A549 (cell line): ENCODE measurements around the gene TECR. TPM values are rescaled to one million over a fixed set of nuclear protein-coding genes. Genes with fewer than 3 reads are reported as not detected.

Source experiments
- ATAC-seq, 2 experiments: fragments of 200-7000 bp in 1 of 2; fragments of >200 bp in 1 of 2; cut with Nextera tagmentation in 1 of 2; cut with Tn5 transposase in 1 of 2; 3 replicates each; pipeline versions ENCODE4 v1.8.0 to v1.9.1; 2018 to 2020; ENCODE audit warnings: mild to moderate bottlenecking in 1 of 2, moderate library complexity in 1 of 2
- CTCF ChIA-PET: fragments of 300-600 bp; sonication (Branson Sonifier 250); formaldehyde crosslinking; extraction: SDS; loops from one replicate; lab custom pipeline; 2021; ENCODE audit warnings: antibody characterized with exemption, inconsistent platforms; lab: Yijun Ruan, JAX
- POLR2A ChIA-PET: fragments of 350-600 bp; formaldehyde crosslinking; extraction: SDS; loops from one replicate; lab custom pipeline; 2021; ENCODE audit warnings: antibody characterized with exemption, inconsistent platforms; lab: Yijun Ruan, JAX
- DNase-seq, 2 experiments: peaks; one replicate each; pipeline versions ENCODE4 v3.0.0 to v3.0.0-alpha.2; 2011 to 2016; ENCODE audit warnings: low read depth in 1 of 2, low spot score in 1 of 2
- FAIRE-seq: peaks from 2 replicates; lab custom pipeline; 2011; peaks lifted over from hg19 to GRCh38; lab: Jason Lieb, UNC
- H3K27ac ChIP-seq, 2 experiments: fragments of >200 bp; sonication (Bioruptor Twin); formaldehyde crosslinking; 3 replicates each; pipeline ENCODE4 v1.5.1; 2016 to 2017
- H3K4me1 ChIP-seq: fragments of >200 bp; sonication (Bioruptor Twin); formaldehyde crosslinking; 3 replicates; pipeline ENCODE4 v1.6.1; 2016
- H3K4me2 ChIP-seq: fragments of >200 bp; sonication (Bioruptor Twin); formaldehyde crosslinking; 3 replicates; pipeline ENCODE4 v1.6.1; 2016
- H3K4me3 ChIP-seq: fragments of >200 bp; sonication (Bioruptor Twin); formaldehyde crosslinking; 3 replicates; pipeline ENCODE4 v1.5.1; 2016
- H3K9me3 ChIP-seq: fragments of >200 bp; sonication (Bioruptor Twin); formaldehyde crosslinking; 3 replicates; pipeline ENCODE4 v1.6.1; 2016
- CEBPB ChIP-seq, 2 experiments: fragments of >200 bp in 1 of 2; sonication (Bioruptor Twin) in 1 of 2; formaldehyde crosslinking in 1 of 2; IDR thresholded peaks; 2 replicates each; pipeline ENCODE4 v1.6.1; 2012 to 2016
- CTCF ChIP-seq: fragments of >200 bp; sonication (Bioruptor Twin); formaldehyde crosslinking; IDR thresholded peaks from 3 replicates; pipeline ENCODE4 v1.5.1; 2016
- EHF ChIP-seq: fragments of 250-450 bp; sonication (Bioruptor Pico); IDR thresholded peaks from 2 replicates; pipeline ENCODE4 v1.5.0; 2020; ENCODE audit warnings: mild to moderate bottlenecking
- GATA3 ChIP-seq: IDR thresholded peaks from 2 replicates; pipeline ENCODE4 v1.6.1; 2012; ENCODE audit warnings: borderline replicate concordance
- HDAC2 ChIP-seq: fragments of 200-600 bp; sonication (generic); IDR thresholded peaks from 2 replicates; pipeline ENCODE4 v1.6.1; 2016
- HEYL ChIP-seq: fragments of 250-450 bp; sonication (Bioruptor Pico); IDR thresholded peaks from 2 replicates; pipeline ENCODE4 v1.8.0; 2021; ENCODE audit warnings: mild to moderate bottlenecking, moderate library complexity
- HOXA7 ChIP-seq: fragments of 250-450 bp; sonication (Bioruptor Pico); IDR thresholded peaks from 2 replicates; pipeline ENCODE4 v1.5.0; 2020; ENCODE audit warnings: mild to moderate bottlenecking, moderate library complexity
- JUN ChIP-seq, 2 experiments: fragments of >200 bp; sonication (Bioruptor Twin); formaldehyde crosslinking; IDR thresholded peaks; 2 replicates in 1 of 2; 3 replicates in 1 of 2; pipeline ENCODE4 v1.6.1; 2016 to 2017
- KDM1A ChIP-seq: fragments of 200-600 bp; sonication (generic); IDR thresholded peaks from 2 replicates; pipeline ENCODE4 v1.6.1; 2016; ENCODE audit warnings: low read depth, mild to moderate bottlenecking
- MAFK ChIP-seq: fragments of 450-650 bp; IDR thresholded peaks from 2 replicates; pipeline ENCODE4 v1.6.1; 2014; ENCODE audit not compliant: partially characterized antibody
- MAZ ChIP-seq: fragments of 150-350 bp; IDR thresholded peaks from 2 replicates; pipeline ENCODE4 v1.6.1; 2014; ENCODE audit warnings: antibody characterized with exemption, low read depth, low read length, borderline replicate concordance
- RNF2 ChIP-seq: fragments of 200-600 bp; sonication (generic); IDR thresholded peaks from 2 replicates; pipeline ENCODE4 v1.6.1; 2016; ENCODE audit warnings: low read depth, mild to moderate bottlenecking, antibody characterized with exemption, moderate library complexity, borderline replicate concordance
- SMC3 ChIP-seq: fragments of >200 bp; sonication (Bioruptor Twin); formaldehyde crosslinking; IDR thresholded peaks from 3 replicates; pipeline ENCODE4 v1.6.1; 2018; ENCODE audit warnings: inconsistent platforms
- SREBF2 ChIP-seq: fragments of 450-650 bp; IDR thresholded peaks from 2 replicates; pipeline ENCODE4 v1.6.1; 2014; ENCODE audit warnings: mild to moderate bottlenecking, moderate library complexity
- TP53 ChIP-seq: fragments of 250-450 bp; sonication (Bioruptor Pico); IDR thresholded peaks from 2 replicates; pipeline ENCODE4 v1.5.0; 2021; ENCODE audit warnings: mild to moderate bottlenecking, moderate library complexity
- USF2 ChIP-seq: fragments of 450-650 bp; IDR thresholded peaks from 2 replicates; pipeline ENCODE4 v1.6.1; 2014; ENCODE audit warnings: antibody characterized with exemption
- WGBS: methylation state at CpG from one replicate; pipeline ENCODE4 v1.1.6; 2017; ENCODE audit errors: missing lambda C conversion rate; 5-methylcytosine and 5-hydroxymethylcytosine counted together
- polyA plus RNA-seq, 4 experiments: library from polyadenylated mRNA; depleted of rRNA in 3 of 4; stranded (reverse); fragments of >200 nt; fragmentation: RNase III in 1 of 4; extraction: RNeasy Plus Mini Kit Qiagen cat#74134 plus additional on column Dnase treatment in 1 of 4; gene quantifications; 2 replicates in 3 of 4; 3 replicates in 1 of 4; pipeline ENCODE4 v1.2.3, GENCODE V29; 2011 to 2017
- TF ChIP-seq, protein P1 (sequence below): fragments of >200 bp; sonication (Bioruptor Twin); formaldehyde crosslinking; IDR thresholded peaks from 3 replicates; pipeline ENCODE4 v1.6.1; 2016
- TF ChIP-seq, protein P2 (sequence below): IDR thresholded peaks from 2 replicates; pipeline ENCODE4 v1.6.1; 2012; ENCODE audit warnings: low read depth, borderline replicate concordance

TECR gene
- polyA plus RNA-seq, 2 of the 4 experiments (the other 2 are of a cell fraction), result 87.7 to 139 TPM

DNA sequence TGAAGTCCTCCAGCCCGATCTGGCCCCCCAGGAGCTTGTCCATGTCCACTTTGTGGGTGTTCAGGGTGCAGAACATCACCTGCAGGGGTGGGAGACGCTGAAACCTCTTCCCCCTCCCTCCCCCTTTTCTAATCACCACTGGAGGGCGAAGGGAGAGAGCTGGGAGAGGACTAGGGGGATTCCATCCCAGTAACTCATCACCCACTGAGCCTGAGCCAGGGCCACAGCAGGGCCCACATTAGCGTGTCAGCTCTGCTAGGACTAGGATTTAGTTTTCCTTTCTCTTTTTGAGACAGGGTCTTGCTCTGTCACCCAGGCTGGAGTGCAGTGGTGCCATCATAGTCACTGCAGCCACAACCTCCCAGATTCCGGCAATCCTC is 48.7 kb upstream of the TECR start:
- no peak for DNase-seq
- H3K4me1 ChIP-seq, result peaks cover 25% of the 10 kb centered on the region
- TF ChIP-seq, protein P1, sequence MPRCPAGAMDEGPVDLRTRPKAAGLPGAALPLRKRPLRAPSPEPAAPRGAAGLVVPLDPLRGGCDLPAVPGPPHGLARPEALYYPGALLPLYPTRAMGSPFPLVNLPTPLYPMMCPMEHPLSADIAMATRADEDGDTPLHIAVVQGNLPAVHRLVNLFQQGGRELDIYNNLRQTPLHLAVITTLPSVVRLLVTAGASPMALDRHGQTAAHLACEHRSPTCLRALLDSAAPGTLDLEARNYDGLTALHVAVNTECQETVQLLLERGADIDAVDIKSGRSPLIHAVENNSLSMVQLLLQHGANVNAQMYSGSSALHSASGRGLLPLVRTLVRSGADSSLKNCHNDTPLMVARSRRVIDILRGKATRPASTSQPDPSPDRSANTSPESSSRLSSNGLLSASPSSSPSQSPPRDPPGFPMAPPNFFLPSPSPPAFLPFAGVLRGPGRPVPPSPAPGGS, result no peak
- TF ChIP-seq MAZ, result no peak
- no peak for TF ChIP-seq MAFK
- TF ChIP-seq HDAC2, result no peak
- TF ChIP-seq RNF2, result no peak
- no peak for TF ChIP-seq SMC3
- TF ChIP-seq HEYL (CRISPR knock-in tag), result no peak
- no peak for TF ChIP-seq HOXA7
- TF ChIP-seq TP53 (CRISPR knock-in tag), result no peak
- no peak for TF ChIP-seq CTCF
- no peak for TF ChIP-seq GATA3
- TF ChIP-seq JUN (IDR thresholded peaks at IDR 0.05), result no peak
- TF ChIP-seq SREBF2, result no peak
- TF ChIP-seq USF2, result no peak
- no peak for TF ChIP-seq KDM1A
- TF ChIP-seq, all 56 proteins: peak for 0
- H3K9me3 ChIP-seq, result no peaks in the 10 kb centered on the region
- CTCF ChIA-PET, result interaction anchor here (0.6 to 4.6 kb wide), 26 partner anchors 8 to 344 kb away, joined by 3 to 22 read pairs (median 6); partner anchors contain the start of genes ASF1B, DNAJB1 and NDUFB7
- ATAC-seq, result peak in 1 of 2 experiments; percentile 9; a peak in 1 of 6 replicates
- no peak overlapping the region for H3K4me3 ChIP-seq
- no peak overlapping the region for H3K4me2 ChIP-seq
- H3K27ac ChIP-seq, result no peak overlapping the region
- no peak for FAIRE-seq
- POLR2A ChIA-PET, result no interaction called here
- WGBS, result 78% methylated on average over 5 of the region's 5 CpGs

- no peak overlapping the region for H3K4me3 ChIP-seq
- FAIRE-seq (no peak), ATAC-seq (no peak), DNase-seq (no peak)
- no peak overlapping the region for H3K4me2 ChIP-seq
- H3K4me1 ChIP-seq, result peaks cover 8% of the 10 kb centered on the region
- WGBS, result 93% methylated on average over 3 of the region's 18 CpGs
- no peak overlapping the region for H3K27ac ChIP-seq
- ChIA-PET POLR2A (no interaction called here), CTCF (interaction anchor here (0.6 to 4.6 kb wide), 8 partner anchors 15 to 1700 kb away, joined by 3 to 22 read pairs (median 4); no protein-coding TSS in a partner anchor)
- H3K9me3 ChIP-seq, result no peaks in the 10 kb centered on the region
- TF ChIP-seq KDM1A (no peak), CEBPB (IDR thresholded peaks at IDR 0.05) (0 out of 4 replicates have a peak, but pooled peaks of 1 of the 2 experiments have one; percentile 24)
These were observed 47.0 kb upstream of the TECR start for GRCh38 chr19:14482172-14482941.

DNA sequence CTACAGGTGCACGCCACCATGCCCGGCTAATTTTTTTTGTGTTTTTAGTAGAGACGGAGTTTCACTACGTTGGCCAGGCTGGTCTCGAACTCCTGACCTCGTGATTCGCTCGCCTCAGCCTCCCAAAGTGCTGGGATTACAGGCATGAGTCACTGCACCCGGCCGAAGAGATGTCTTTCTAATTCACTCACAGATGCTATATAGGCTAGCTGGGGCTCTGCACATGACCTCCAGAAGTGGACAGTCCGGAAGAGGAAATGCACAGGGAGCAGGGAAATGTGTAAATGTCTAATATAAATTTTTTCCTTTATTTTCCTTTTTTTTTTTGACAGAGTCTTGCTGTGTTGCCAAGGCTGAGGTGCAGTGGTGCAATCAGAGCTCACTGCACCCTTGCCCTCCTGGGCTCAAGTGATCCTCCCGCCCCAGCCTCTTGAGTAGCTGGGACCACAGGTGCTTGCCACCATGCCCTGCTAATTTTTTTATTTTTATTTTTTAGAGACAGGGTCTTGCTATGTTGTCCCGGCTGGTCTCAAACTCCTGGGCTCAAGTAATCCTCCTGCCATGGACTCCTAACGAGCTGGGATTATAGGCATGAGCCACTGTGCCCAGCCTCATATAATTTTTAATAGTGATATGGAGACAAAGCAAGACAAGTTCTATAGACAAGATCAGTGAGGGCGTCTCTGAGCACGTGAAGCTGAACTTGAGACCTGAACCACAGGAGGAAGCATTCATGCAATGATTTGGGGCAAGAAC is 41.8 kb upstream of the TECR start:
- DNase-seq (no peak), FAIRE-seq (no peak), ATAC-seq (no peak)
- no peak overlapping the region for H3K4me3 ChIP-seq
- TF ChIP-seq USF2 (no peak), CTCF (no peak), TP53 (CRISPR knock-in tag) (no peak), EHF (CRISPR knock-in tag) (no peak)
- TF ChIP-seq, protein P2, sequence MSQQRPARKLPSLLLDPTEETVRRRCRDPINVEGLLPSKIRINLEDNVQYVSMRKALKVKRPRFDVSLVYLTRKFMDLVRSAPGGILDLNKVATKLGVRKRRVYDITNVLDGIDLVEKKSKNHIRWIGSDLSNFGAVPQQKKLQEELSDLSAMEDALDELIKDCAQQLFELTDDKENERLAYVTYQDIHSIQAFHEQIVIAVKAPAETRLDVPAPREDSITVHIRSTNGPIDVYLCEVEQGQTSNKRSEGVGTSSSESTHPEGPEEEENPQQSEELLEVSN, result no peak
- CTCF ChIA-PET, result interaction anchor here (0.6 to 4.3 kb wide), 12 partner anchors 8 to 351 kb away, joined by 3 to 21 read pairs (median 4); partner anchors contain the start of genes GIPC1 and PKN1
- no peak overlapping the region for H3K4me2 ChIP-seq
- no peaks in the 10 kb centered on the region for H3K4me1 ChIP-seq
- H3K9me3 ChIP-seq, result no peaks in the 10 kb centered on the region
- 92% methylated on average over 10 of the region's 16 CpGs for WGBS
- POLR2A ChIA-PET, result no interaction called here
- H3K27ac ChIP-seq, result no peak overlapping the region
